ENCODE results near the gene FRMPD2.

Gene FRMPD2

GRCh38 chr10:48213047-48213446, 61.4 kb downstream of the FRMPD2 start:
- Histone ChIP-seq H3K27ac (ENCODE audit: low read depth, low read length) (no peak overlapping the region), H3K27me3 (ENCODE audit: control insufficient read depth, low read length) (peaks cover 3% of the 10 kb centered on the region), H3K4me1 (ENCODE audit: control insufficient read depth, low read length) (no peaks in the 10 kb centered on the region), H3K4me2 (ENCODE audit: low read length) (no peak overlapping the region), H3F3A (ENCODE audit: control insufficient read depth, insufficient read depth) (no peaks in the 10 kb centered on the region), H3K36me3 (ENCODE audit: control insufficient read depth, low read length) (no peaks in the 10 kb centered on the region), H3K9me2 (replicated peaks; ENCODE audit: control insufficient read depth, low read length) (no peaks in the 10 kb centered on the region), H3K79me2 (ENCODE audit: control insufficient read depth, low read length) (no peaks in the 10 kb centered on the region), H3K9me3 (ENCODE audit: control insufficient read depth, insufficient read depth, low read length) (no peaks in the 10 kb centered on the region), H4K20me1 (ENCODE audit: control insufficient read depth, insufficient read depth, low read depth, low read length) (no peaks in the 10 kb centered on the region; the same call in 1 of the 2 replicates), H3K4me3 (ENCODE audit: low read length) (no peak overlapping the region)
- TF ChIP-seq EZH2phosphoT487 (IDR thresholded peaks at IDR 0.05; ENCODE audit: borderline replicate concordance, low read length) (no peak), CTCF (IDR thresholded peaks at IDR 0.05; ENCODE audit: low read depth, low read length, poor library complexity, severe bottlenecking) (no peak)

- no peak overlapping the region for H3K4me2 ChIP-seq (ENCODE audit: low read length)
- no peak overlapping the region for H3K4me3 ChIP-seq (ENCODE audit: low read length)
- no peaks in the 10 kb centered on the region for H3K79me2 ChIP-seq (ENCODE audit: control insufficient read depth, low read length)
- peaks cover 3% of the 10 kb centered on the region for H3K27me3 ChIP-seq (ENCODE audit: control insufficient read depth, low read length)
- no peaks in the 10 kb centered on the region for H3K9me3 ChIP-seq (ENCODE audit: control insufficient read depth, insufficient read depth, low read length)
- H4K20me1 ChIP-seq (ENCODE audit: control insufficient read depth, insufficient read depth, low read depth, low read length): no peaks in the 10 kb centered on the region; the same call in 1 of the 2 replicates
- no peaks in the 10 kb centered on the region for H3F3A ChIP-seq (ENCODE audit: control insufficient read depth, insufficient read depth)
- no peaks in the 10 kb centered on the region for H3K9me2 ChIP-seq (replicated peaks; ENCODE audit: control insufficient read depth, low read length)
- TF ChIP-seq CTCF (IDR thresholded peaks at IDR 0.05; ENCODE audit: low read depth, low read length, poor library complexity, severe bottlenecking) (no peak), EZH2phosphoT487 (IDR thresholded peaks at IDR 0.05; ENCODE audit: borderline replicate concordance, low read length) (no peak)
- H3K36me3 ChIP-seq (ENCODE audit: control insufficient read depth, low read length): no peaks in the 10 kb centered on the region
- H3K4me1 ChIP-seq (ENCODE audit: control insufficient read depth, low read length): no peaks in the 10 kb centered on the region
- no peak overlapping the region for H3K27ac ChIP-seq (ENCODE audit: low read depth, low read length)
Measured at GRCh38 chr10:48211777-48212176, 62.7 kb downstream of the FRMPD2 start.

DNA sequence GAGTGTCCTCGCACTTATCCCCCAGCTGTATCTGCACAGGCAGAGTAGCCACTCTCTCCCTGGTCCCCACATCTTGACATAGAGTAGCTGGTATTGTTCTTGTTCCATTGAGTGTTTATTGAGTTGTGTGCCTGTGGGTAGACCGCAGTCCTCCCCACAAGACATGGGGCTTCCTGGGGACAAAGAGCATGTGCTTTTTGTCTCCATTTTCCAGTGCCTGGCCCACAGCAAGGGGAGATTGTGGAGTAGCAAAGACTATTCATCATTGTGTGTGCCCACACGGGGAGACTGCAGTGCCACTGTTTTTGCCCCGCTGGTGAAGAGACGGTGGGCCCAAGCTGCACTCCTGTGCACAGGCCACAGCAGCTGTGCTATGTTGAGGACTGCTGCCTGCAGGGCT, 63.5 kb downstream of the FRMPD2 start:
- no peak overlapping the region for H3K4me3 ChIP-seq (ENCODE audit: low read length)
- H3K4me2 ChIP-seq (ENCODE audit: low read length): no peak overlapping the region
- TF ChIP-seq EZH2phosphoT487 (IDR thresholded peaks at IDR 0.05; ENCODE audit: borderline replicate concordance, low read length) (no peak), CTCF (IDR thresholded peaks at IDR 0.05; ENCODE audit: low read depth, low read length, poor library complexity, severe bottlenecking) (no peak)
- peaks cover 7% of the 10 kb centered on the region for H3K27me3 ChIP-seq (ENCODE audit: control insufficient read depth, low read length)
- H3K27ac ChIP-seq (ENCODE audit: low read depth, low read length): no peak overlapping the region
- H3K9me3 ChIP-seq (ENCODE audit: control insufficient read depth, insufficient read depth, low read length): no peaks in the 10 kb centered on the region
- no peaks in the 10 kb centered on the region for H3F3A ChIP-seq (ENCODE audit: control insufficient read depth, insufficient read depth)
- H4K20me1 ChIP-seq (ENCODE audit: control insufficient read depth, insufficient read depth, low read depth, low read length): no peaks in the 10 kb centered on the region; the same call in 1 of the 2 replicates
- H3K79me2 ChIP-seq (ENCODE audit: control insufficient read depth, low read length): no peaks in the 10 kb centered on the region
- no peaks in the 10 kb centered on the region for H3K9me2 ChIP-seq (replicated peaks; ENCODE audit: control insufficient read depth, low read length)
- no peaks in the 10 kb centered on the region for H3K4me1 ChIP-seq (ENCODE audit: control insufficient read depth, low read length)
- H3K36me3 ChIP-seq (ENCODE audit: control insufficient read depth, low read length): no peaks in the 10 kb centered on the region

Data from DOHH2 (cell line).